Measurements from ENCODE around the gene LAIR2.

GRCh38 chr19:54482889-54483288 lies 19.7 kb upstream of the LAIR2 start:
- TF ChIP-seq RAD21 (IDR thresholded peaks at IDR 0.05; ENCODE audit: insufficient read depth, low read depth, low read length) (no peak), POLR2AphosphoS5 (IDR thresholded peaks at IDR 0.05; ENCODE audit: low read length) (no peak), IRF3 (IDR thresholded peaks at IDR 0.05) (no peak), MYC (IDR thresholded peaks at IDR 0.05; ENCODE audit: insufficient read depth, insufficient read length, insufficient replicate concordance, low read length, severe bottlenecking) (no peak)
